Measurements from ENCODE around the gene FAM25C.
"Not testable (repeated sequence)": the region's sequence is repeated elsewhere in the genome, so short reads cannot be mapped to it uniquely, and the experiment has no call there.

GRCh38 chr10:48031390-48031789 is 31.8 kb upstream of the FAM25C start:
- not testable (repeated sequence) for TF ChIP-seq CTCF (conservative IDR thresholded peaks at IDR 0.05; ENCODE audit: low read depth, low read length); POLR2A (IDR thresholded peaks at IDR 0.05; ENCODE audit: low read depth, low read length); MAFK (IDR thresholded peaks at IDR 0.05; ENCODE audit: low read depth, low read length); MAZ (IDR thresholded peaks at IDR 0.05; ENCODE audit: borderline replicate concordance, low read depth, low read length); RFX5 (IDR thresholded peaks at IDR 0.05; ENCODE audit: low read depth, low read length)
- TF ChIP-seq, protein P1, sequence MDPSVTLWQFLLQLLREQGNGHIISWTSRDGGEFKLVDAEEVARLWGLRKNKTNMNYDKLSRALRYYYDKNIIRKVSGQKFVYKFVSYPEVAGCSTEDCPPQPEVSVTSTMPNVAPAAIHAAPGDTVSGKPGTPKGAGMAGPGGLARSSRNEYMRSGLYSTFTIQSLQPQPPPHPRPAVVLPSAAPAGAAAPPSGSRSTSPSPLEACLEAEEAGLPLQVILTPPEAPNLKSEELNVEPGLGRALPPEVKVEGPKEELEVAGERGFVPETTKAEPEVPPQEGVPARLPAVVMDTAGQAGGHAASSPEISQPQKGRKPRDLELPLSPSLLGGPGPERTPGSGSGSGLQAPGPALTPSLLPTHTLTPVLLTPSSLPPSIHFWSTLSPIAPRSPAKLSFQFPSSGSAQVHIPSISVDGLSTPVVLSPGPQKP (IDR thresholded peaks at IDR 0.05; ENCODE audit: borderline replicate concordance, low read depth, low read length): not testable (repeated sequence)

Data from IMR-90 (cell line).